Skin of body (tissue), 2 donors: ENCODE results near the gene ZC3H4. TPM values are rescaled to one million over a fixed set of nuclear protein-coding genes. Genes with fewer than 3 reads are reported as not detected.
"Not testable (repeated sequence)": the region's sequence is repeated elsewhere in the genome, so short reads cannot be mapped to it uniquely, and the experiment has no call there.

Source experiments
- DNase-seq: peaks from one replicate; lab custom pipeline; 2025; lab: John Stamatoyannopoulos, UW
- total RNA-seq: library from RNA; depleted of rRNA; stranded (reverse); fragments of >200 nt; gene quantifications from one replicate; pipeline ENCODE4 v1.2.3, GENCODE V29; 2014

ZC3H4 gene
- 8.0 TPM for total RNA-seq

GRCh38 chr19:47112997-47113849 lies at the start of gene ZC3H4:
Gene ZC3H4 (minus strand): TSS chr19:47113776. CDS start chr19:47112584, 1,192 bp downstream.
- peak; percentile 99 for DNase-seq

DNA sequence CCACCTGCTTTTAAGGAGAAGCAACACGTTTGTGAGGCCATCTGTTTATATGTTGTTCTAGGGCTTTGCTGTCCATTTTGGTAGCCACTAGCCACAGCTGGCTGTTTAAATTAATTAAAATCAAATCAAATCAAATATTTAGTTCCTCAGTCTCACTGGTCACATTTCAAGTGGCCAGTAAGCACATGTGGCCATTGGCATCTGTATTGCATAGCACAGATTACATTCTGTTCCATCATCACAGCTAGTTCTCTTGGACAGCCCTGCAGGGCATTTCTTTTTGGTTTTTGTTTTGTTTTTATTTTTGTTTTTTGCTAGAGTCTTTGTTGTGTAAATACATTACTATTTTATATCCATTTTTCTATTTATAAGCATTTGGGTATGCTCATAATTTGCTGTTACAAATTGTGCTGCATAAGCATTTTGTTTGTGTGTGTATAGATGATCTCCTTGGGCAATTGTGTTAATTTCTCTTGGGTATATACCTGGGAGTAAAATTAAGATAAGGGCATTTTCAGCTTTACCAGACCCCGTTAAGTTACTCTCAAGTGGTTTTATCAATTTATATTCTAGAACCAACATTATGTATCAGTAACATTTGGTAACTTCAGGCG lies 48.4 kb upstream of the ZC3H4 start:
- no peak for DNase-seq

GRCh38 chr19:47158879-47159503 lies 45.4 kb upstream of the ZC3H4 start:
- DNase-seq: no peak

DNA sequence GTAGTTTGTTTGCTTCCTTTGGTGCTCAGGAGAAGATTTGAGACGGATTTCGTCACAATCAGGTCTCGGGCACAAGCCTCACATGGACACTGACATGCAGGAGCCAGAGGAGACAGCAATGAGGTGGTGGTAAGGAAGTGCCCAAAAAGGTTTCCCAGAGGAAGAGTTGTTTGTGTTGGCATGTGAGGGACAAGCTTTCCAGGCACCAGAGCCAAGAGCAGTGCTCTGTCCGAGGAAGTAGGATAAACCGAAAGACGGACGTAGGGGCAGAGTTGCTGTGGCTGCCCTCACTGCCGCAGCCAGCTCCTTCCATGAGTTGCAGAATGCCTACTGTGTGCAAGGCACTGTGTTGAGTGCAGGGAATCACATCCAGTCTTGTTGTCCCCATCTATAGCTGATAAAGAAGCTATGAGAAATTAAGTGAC lies 44.8 kb upstream of the ZC3H4 start:
- no peak for DNase-seq

DNA sequence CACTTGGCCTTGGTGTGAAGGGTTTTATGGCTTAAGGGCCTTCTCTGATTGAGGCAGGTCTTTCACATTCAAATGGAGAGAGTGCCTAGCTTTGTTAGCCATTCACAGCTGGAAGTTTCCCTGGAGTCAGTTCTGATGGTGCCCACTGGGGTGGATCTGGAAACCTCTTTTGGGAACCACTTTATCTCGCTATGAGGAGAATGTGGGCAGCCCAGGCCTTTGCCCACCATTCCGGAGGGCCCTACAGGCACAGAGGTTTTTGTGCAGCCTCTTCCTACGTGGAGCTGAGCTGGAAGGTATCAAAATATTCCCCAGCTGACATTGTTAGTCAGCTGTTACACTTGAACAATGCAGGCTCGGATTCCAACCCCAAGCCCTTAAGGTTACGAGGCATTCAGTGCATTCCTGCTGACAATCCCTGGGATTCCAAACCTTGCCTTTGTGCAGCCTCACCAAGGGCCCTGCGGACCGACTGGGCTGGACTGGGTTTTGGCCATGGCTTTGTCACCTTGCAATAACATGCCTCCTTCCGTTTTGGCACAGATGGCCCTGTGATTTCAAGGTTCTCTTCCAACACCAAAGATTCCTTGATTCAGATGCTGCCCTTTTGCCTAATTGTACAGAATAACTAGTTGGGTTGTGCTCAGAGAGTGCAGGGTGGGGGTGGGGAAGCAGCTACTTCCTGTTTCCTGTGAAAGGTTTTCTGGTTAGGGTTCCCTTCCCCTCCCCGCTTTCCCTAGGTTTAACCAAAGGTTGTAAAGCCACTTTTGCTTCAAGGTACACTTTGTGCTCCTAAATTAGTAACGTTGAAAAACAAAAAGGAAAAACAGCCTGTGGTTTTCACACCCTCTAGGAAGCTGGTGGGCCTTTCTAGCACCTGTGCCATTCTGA lies 44.1 kb upstream of the ZC3H4 start:
- DNase-seq: no peak

- peak; percentile 22 for DNase-seq
Observed at GRCh38 chr19:47156861-47157430, 43.4 kb upstream of the ZC3H4 start.

GRCh38 chr19:47155148-47155547 lies 41.6 kb upstream of the ZC3H4 start:
- DNase-seq: peak; percentile 84

- no peak for DNase-seq
Observed at GRCh38 chr19:47153266-47153665, 39.7 kb upstream of the ZC3H4 start.

DNA sequence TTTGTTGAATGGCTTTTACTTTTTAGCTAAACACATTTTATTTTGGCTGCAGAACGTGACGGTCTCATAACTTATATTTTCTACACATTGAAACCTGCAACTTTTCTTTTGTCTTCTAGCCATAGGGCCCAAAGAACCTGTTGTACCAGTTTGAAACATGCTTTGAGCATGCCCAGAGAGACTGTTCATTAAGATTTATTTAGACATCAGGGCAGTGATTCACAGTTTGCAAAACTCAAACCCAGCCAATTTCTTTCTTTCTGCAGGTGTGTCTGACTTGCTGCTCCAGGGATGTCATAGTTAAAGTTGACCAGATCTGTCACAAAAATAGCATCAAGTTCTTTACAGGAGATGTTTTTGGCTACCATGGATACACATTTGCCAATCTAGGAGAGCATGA lies 39.1 kb upstream of the ZC3H4 start:
- peak; percentile 14 for DNase-seq

- DNase-seq: no peak
Observed at GRCh38 chr19:47152205-47152604, 38.6 kb upstream of the ZC3H4 start.

GRCh38 chr19:47151627-47152026 lies 38.1 kb upstream of the ZC3H4 start:
- no peak for DNase-seq

DNA sequence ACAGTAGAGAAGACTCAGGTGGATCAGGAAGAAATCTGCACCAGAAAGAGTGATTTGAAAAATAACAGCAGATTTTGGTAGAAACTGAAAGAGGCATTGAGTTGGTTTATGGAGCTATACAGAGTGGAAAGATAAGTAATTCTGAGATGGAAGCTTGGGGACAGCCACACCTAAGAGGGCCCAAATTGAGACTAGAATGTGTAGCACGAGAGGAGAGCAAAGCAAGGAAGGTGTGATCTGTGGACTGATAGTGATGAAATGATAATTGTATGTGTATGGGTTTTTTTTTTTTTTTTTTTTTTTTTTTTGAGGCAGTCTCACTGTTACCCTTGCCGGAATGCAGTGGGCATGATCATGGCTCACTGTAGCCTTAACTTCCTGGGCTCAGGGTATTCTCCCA lies 33.3 kb upstream of the ZC3H4 start:
- no peak for DNase-seq

- no peak for DNase-seq
Observed at GRCh38 chr19:47145639-47146486, 32.3 kb upstream of the ZC3H4 start.

GRCh38 chr19:47144630-47145029 lies 31.1 kb upstream of the ZC3H4 start:
- DNase-seq: no peak

DNA sequence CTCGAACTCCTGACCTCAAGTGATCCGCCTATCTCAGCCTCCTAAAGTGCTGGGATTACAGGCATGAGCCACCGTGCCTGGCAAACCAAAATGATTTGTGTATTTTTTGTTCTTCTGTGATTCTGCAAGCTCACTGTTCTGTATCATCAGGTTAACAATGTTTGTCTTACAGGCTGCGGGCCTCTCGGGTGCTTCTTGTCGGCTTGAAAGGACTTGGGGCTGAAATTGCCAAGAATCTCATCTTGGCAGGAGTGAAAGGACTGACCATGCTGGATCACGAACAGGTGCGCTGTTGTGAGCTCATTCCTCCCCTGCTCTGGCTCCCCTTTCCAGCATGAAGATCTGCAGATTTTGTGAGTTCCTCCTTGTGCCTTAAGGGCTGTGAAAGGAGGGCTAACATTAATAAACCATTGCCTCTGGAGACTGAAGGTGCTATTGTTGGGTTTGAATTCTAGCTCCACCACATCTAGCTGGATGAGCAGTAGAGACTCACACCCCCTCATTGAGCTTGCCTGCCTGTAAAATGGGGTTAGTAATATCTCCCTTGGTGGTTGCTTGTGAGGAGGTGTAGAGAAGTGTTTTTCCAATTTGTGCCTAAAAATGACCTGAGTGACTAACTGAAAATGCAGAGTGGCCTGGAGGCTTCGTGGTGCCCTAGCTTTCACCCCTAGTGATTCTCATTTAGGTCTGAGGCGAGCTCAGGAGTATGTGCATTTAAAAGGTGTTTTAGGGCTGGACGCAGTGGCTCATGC lies 29.9 kb upstream of the ZC3H4 start:
- DNase-seq: no peak

DNA sequence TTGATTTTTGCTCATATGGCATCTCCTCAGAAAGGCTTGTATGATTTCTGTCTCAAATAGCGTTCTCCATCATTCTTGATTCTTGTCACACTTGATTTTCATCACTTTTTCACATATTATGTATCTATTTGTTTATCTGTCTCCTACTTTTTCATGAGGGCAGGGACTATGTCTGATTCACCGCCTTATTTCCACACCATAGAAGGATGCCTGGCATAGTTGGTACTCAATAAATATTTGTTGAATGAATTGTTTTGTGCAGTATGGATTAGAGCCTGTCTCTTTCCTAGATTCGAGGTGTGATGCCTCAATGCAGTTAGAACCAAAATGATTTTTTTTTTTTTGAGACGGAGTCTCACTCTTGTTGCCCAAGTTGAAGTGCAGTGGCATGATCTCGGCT lies 29.2 kb upstream of the ZC3H4 start:
- no peak for DNase-seq

DNA sequence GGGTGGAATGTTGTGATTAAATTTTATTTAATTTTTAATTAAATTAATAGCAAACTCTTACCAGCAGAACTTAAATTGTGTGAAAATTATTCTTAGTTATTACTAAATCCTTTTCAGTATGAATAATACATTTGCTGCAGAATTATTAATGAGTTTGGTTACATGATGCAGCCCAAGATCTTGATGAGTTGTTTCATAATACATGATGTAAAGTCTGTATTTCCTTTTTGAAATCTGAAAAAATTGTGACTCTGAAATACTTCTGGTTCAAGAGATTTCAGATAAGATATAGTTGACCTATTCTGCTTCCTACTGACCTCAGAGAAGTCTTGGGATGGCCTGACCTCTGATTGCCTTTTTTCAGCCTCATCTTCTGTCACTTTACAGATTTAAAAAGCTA lies 28.1 kb upstream of the ZC3H4 start:
- no peak for DNase-seq

DNA sequence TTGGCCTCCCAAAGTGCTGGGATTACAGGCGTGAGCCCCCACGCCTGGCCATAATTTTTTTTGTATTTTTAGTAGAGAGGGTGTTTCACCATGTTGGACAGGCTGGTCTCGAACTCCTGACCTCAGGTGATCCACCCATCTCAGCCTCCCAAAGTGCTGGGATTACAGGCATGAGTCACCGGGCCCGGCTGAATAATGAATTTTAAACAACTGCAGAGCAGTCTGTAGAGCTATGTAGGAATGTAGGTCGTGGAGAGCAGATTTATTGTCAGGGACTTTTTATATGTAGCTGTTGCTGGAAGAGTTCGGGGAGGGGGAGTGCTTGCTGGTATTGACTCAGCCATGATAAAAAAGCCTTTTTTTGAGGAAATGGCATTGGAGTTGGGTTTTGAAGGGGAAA lies 27.7 kb upstream of the ZC3H4 start:
- not testable (repeated sequence) for DNase-seq

DNA sequence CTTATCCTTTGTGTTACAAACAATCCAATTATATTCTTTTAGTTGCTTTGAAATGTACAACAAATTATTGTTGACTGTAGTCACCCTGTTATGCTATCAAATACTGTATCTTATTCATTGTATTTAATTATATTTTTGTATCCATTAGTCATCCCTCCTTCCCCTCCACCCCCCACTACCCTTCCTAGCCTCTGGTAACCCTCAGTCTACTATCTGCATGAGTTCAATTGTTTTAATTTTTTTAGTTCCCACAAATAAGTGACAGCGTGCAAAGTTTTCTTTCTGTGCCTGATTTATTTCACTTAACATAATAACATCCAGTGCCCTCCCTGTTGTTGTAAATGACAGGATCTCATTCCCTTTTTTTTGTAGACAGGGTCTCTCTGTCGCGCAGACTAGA lies 21.6 kb upstream of the ZC3H4 start:
- no peak for DNase-seq
